CD4-positive, alpha-beta T cell treated with Interferon gamma for 1 hour (primary cell): Measurements from ENCODE around the gene MED7.

Experiments
- DNase-seq: peaks from one replicate; pipeline ENCODE4 v3.0.0-alpha.2; 2020

MED7 gene

GRCh38 chr5:157100140-157100679 is 42.5 kb downstream of the MED7 start:
- DNase-seq: peak; percentile 43

GRCh38 chr5:157088342-157088990 is 54.2 kb downstream of the MED7 start:
- no peak for DNase-seq
